Common myeloid progenitor, CD34-positive (primary cell): ENCODE measurements around the gene FBXW8.
A peak's percentile ranks its signal among the peaks of the same experiment; 100 is the strongest.

Experiments
- CTCF ChIA-PET: fragments of 350-600 bp; sonication (Branson Sonifier 250); formaldehyde crosslinking; loops from one replicate; lab custom pipeline; 2021; ENCODE audit warnings: antibody characterized with exemption; lab: Charles Lee
- POLR2A ChIA-PET: fragments of 350-600 bp; sonication (Branson Sonifier 250); formaldehyde crosslinking; loops from one replicate; lab custom pipeline; 2021; ENCODE audit warnings: antibody characterized with exemption; lab: Charles Lee
- DNase-seq, 3 donors: peaks; one replicate each; pipeline versions ENCODE4 v3.0.0 to v3.0.0-alpha.2; 2013
- H3K27ac ChIP-seq, 2 experiments: 1 replicate in 1 of 2; 2 replicates in 1 of 2; pipeline ENCODE4 v1.7.0; 2013; ENCODE audit warnings: inconsistent platforms in 2 of 2, low read length in 2 of 2, mild to moderate bottlenecking in 2 of 2, low read depth in 1 of 2, moderate library complexity in 1 of 2; ENCODE audit not compliant: severe bottlenecking in 2 of 2, insufficient read depth in 1 of 2, poor library complexity in 1 of 2
- H3K27me3 ChIP-seq, 5 experiments: replicated peaks in 2 of 5; 1 replicate in 3 of 5; 2 replicates in 2 of 5; pipeline versions ENCODE4 v1.6.1 to v1.7.0; 2013; ENCODE audit warnings: low read length in 4 of 5, mild to moderate bottlenecking in 2 of 5, moderate library complexity in 2 of 5, inconsistent platforms in 1 of 5; ENCODE audit not compliant: insufficient read depth in 5 of 5, control insufficient read depth in 4 of 5
- H3K36me3 ChIP-seq, 4 experiments: 1 replicate in 2 of 4; 2 replicates in 2 of 4; pipeline versions ENCODE4 v1.6.1 to v1.7.0; 2013; ENCODE audit warnings: low read length in 3 of 4, control low read depth in 1 of 4, mild to moderate bottlenecking in 1 of 4; ENCODE audit not compliant: control insufficient read depth in 4 of 4, insufficient read depth in 4 of 4
- H3K4me1 ChIP-seq, 4 experiments: 1 replicate in 3 of 4; 2 replicates in 1 of 4; pipeline versions ENCODE4 v1.6.1 to v1.7.1; 2013; ENCODE audit warnings: low read length in 3 of 4, mild to moderate bottlenecking in 3 of 4, control low read depth in 1 of 4, inconsistent platforms in 1 of 4, moderate library complexity in 1 of 4; ENCODE audit not compliant: control insufficient read depth in 4 of 4, insufficient read depth in 4 of 4; ENCODE audit errors: control extremely low read depth in 1 of 4
- H3K4me3 ChIP-seq, 7 experiments: 1 replicate in 4 of 7; 2 replicates in 3 of 7; pipeline versions ENCODE4 v1.5.1 to v1.7.0; 2013; ENCODE audit warnings: mild to moderate bottlenecking in 7 of 7, low read length in 6 of 7, moderate library complexity in 6 of 7, inconsistent platforms in 2 of 7, low read depth in 2 of 7, control low read depth in 1 of 7; ENCODE audit not compliant: insufficient read depth in 4 of 7, control insufficient read depth in 1 of 7; ENCODE audit errors: extremely low read depth in 1 of 7
- H3K9me3 ChIP-seq, 5 experiments: 1 replicate in 4 of 5; 2 replicates in 1 of 5; pipeline versions ENCODE4 v1.6.1 to v1.7.1; 2013; ENCODE audit warnings: low read length in 4 of 5, mild to moderate bottlenecking in 2 of 5, inconsistent platforms in 1 of 5, low read depth in 1 of 5, moderate library complexity in 1 of 5; ENCODE audit not compliant: control insufficient read depth in 4 of 5, insufficient read depth in 2 of 5; ENCODE audit errors: control extremely low read depth in 1 of 5
- WGBS: methylation state at CpG from one replicate; pipeline ENCODE4 v1.1.5; 2013; ENCODE audit not compliant: insufficient coverage; 5-methylcytosine and 5-hydroxymethylcytosine counted together

Gene FBXW8

GRCh38 chr12:116870306-116870705 lies 40.4 kb upstream of the FBXW8 start:
- Histone ChIP-seq H3K27ac (no peak overlapping the region), H3K9me3 (peaks cover 4 to 13% (median 4%) of the 10 kb centered on the region in 5 experiments), H3K36me3 (no peaks in the 10 kb centered on the region), H3K4me3 (no peak overlapping the region), H3K4me1 (no peaks in the 10 kb centered on the region), H3K27me3 (peaks cover 4 to 25% (median 6%) of the 10 kb centered on the region in 5 experiments)
- WGBS: 67% methylated on average over 4 of the region's 4 CpGs
- DNase-seq: no peak
- POLR2A ChIA-PET: no interaction called here
- CTCF ChIA-PET: interaction anchor here (1.1 to 1.2 kb wide), 2 partner anchors 9 to 162 kb away, joined by 3 to 4 read pairs; no protein-coding TSS in a partner anchor

GRCh38 chr12:116874324-116874995 lies 36.3 kb upstream of the FBXW8 start:
- Histone ChIP-seq H3K9me3 (peaks cover 4 to 13% (median 4%) of the 10 kb centered on the region in 5 experiments), H3K4me3 (no peak overlapping the region), H3K27ac (no peak overlapping the region), H3K27me3 (peaks cover 10 to 67% (median 20%) of the 10 kb centered on the region in 5 experiments), H3K36me3 (no peaks in the 10 kb centered on the region), H3K4me1 (peaks cover 0 to 14% (median 11%) of the 10 kb centered on the region in 4 experiments)
- CTCF ChIA-PET: interaction anchor here (1.5 kb wide), 1 partner anchor 8 kb away, joined by 3 read pairs; no protein-coding TSS in a partner anchor
- 91% methylated on average over 4 of the region's 4 CpGs for WGBS
- no peak for DNase-seq
- POLR2A ChIA-PET: no interaction called here

- Histone ChIP-seq H3K27me3 (peaks cover 10 to 85% (median 26%) of the 10 kb centered on the region in 5 experiments), H3K27ac (no peak overlapping the region), H3K36me3 (no peaks in the 10 kb centered on the region), H3K9me3 (peaks cover 4 to 13% (median 4%) of the 10 kb centered on the region in 5 experiments), H3K4me1 (peaks cover 0 to 29% (median 24%) of the 10 kb centered on the region in 4 experiments), H3K4me3 (no peak overlapping the region)
- no peak for DNase-seq
- 14% methylated on average over 17 of the region's 19 CpGs for WGBS
- CTCF ChIA-PET: interaction anchor here (0.8 kb wide), 1 partner anchor 10 kb away, joined by 3 read pairs; no protein-coding TSS in a partner anchor
- POLR2A ChIA-PET: no interaction called here
These were observed 34.4 kb upstream of the FBXW8 start for GRCh38 chr12:116876151-116876869.

GRCh38 chr12:116878567-116879508 lies 31.9 kb upstream of the FBXW8 start:
- under 1% methylated on average over 54 of the region's 55 CpGs for WGBS
- ChIA-PET CTCF (interaction anchor here (0.6 to 1.2 kb wide), 2 partner anchors 19 to 175 kb away, joined by 3 read pairs; no protein-coding TSS in a partner anchor), POLR2A (no interaction called here)
- DNase-seq: no peak
- H3K4me1 ChIP-seq: peaks cover 0 to 39% (median 32%) of the 10 kb centered on the region in 4 experiments
- H3K27ac ChIP-seq: no peak overlapping the region
- H3K27me3 ChIP-seq: peaks cover 12 to 100% (median 46%) of the 10 kb centered on the region in 5 experiments
- H3K4me3 ChIP-seq: peak overlapping the region in 4 of 7 experiments; percentile 23 to 64 (median 48)
- H3K36me3 ChIP-seq: no peaks in the 10 kb centered on the region
- H3K9me3 ChIP-seq: peaks cover 4 to 13% (median 4%) of the 10 kb centered on the region in 5 experiments

GRCh38 chr12:116879509-116880212 lies 31.1 kb upstream of the FBXW8 start:
- Histone ChIP-seq H3K4me3 (peak overlapping the region in 4 of 7 experiments; percentile 23 to 64 (median 48)), H3K27ac (no peak overlapping the region), H3K27me3 (peaks cover 12 to 98% (median 46%) of the 10 kb centered on the region in 5 experiments), H3K4me1 (peaks cover 0 to 39% (median 32%) of the 10 kb centered on the region in 4 experiments), H3K36me3 (no peaks in the 10 kb centered on the region), H3K9me3 (peaks cover under 1 to 6% (median 2%) of the 10 kb centered on the region in 5 experiments)
- ChIA-PET POLR2A (no interaction called here), CTCF (interaction anchor here (0.6 to 1.2 kb wide), 2 partner anchors 18 to 176 kb away, joined by 3 read pairs; no protein-coding TSS in a partner anchor)
- 4% methylated on average over 37 of the region's 52 CpGs for WGBS
- peak in 2 of 3 donors; percentile 25 to 40 for DNase-seq
